ENCODE results near the gene STRC.
"Not testable (repeated sequence)": the region's sequence is repeated elsewhere in the genome, so short reads cannot be mapped to it uniquely, and the experiment has no call there.

DNA sequence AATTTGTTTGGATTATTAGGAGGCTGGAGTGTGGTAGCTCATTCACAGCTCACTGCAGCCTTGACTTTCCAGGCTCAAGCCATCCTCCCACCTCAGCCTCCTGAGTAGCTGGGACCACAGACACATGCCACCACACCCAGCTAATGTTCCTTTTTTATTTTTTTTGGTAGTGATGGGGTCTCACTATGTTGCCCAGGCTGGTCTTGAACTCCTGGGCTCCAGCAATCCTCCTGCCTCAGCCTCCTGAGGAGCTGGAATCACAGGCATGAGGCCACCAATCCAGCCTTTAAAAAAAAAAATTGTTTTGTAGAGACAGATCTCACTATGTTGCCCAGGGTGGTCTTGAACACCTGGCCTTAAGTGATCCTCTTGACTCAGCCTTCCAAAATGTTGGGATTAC lies 8.3 kb upstream of the STRC start:
- not testable (repeated sequence) for TF ChIP-seq POLR2A, POLR2AphosphoS5 (IDR thresholded peaks at IDR 0.05)
- TF ChIP-seq, protein P1, sequence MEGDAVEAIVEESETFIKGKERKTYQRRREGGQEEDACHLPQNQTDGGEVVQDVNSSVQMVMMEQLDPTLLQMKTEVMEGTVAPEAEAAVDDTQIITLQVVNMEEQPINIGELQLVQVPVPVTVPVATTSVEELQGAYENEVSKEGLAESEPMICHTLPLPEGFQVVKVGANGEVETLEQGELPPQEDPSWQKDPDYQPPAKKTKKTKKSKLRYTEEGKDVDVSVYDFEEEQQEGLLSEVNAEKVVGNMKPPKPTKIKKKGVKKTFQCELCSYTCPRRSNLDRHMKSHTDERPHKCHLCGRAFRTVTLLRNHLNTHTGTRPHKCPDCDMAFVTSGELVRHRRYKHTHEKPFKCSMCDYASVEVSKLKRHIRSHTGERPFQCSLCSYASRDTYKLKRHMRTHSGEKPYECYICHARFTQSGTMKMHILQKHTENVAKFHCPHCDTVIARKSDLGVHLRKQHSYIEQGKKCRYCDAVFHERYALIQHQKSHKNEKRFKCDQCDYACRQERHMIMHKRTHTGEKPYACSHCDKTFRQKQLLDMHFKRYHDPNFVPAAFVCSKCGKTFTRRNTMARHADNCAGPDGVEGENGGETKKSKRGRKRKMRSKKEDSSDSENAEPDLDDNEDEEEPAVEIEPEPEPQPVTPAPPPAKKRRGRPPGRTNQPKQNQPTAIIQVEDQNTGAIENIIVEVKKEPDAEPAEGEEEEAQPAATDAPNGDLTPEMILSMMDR (IDR thresholded peaks at IDR 0.05), result not testable (repeated sequence)

All from breast epithelium (tissue), 3 donors.